ENCODE results near the gene CAMSAP3. TPM values are rescaled to one million over a fixed set of nuclear protein-coding genes. Genes with fewer than 3 reads are reported as not detected.

The CAMSAP3 gene
- total RNA-seq, 3 donors from 2014 or later (not counting 1 experiment from before 2014, with no cell fraction given) = 0.24 to 0.34 TPM; not detected in 1

DNA sequence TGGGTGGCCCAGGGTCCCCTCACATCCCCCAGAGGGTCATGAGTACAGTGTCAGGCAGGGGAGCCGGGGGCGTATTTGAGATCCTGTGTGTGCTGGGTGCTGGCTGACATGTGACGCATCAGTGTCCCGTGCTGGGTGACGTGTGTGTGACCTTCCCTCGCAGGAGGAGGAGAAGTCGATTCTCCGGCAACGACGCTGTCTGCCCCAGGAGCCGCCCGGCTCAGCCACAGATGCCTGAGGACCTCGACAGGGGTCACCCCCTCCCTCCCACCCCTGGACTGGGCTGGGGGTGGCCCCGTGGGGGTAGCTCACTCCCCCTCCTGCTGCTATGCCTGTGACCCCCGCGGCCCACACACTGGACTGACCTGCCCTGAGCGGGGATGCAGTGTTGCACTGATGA is 34.3 kb upstream of the CAMSAP3 start:
- H3K4me3 ChIP-seq (ENCODE audit: low read length) = no peak overlapping the region
- Mint-ChIP-seq H3K9me3 (no peaks in the 10 kb centered on the region), H3K36me3 (no peaks in the 10 kb centered on the region), H3K4me3 (no peak overlapping the region), H3K4me1 (peaks cover 0 to 5% of the 10 kb centered on the region in 2 donors), H3K27ac (no peak overlapping the region), H3K27me3 (ENCODE audit: low read depth in 2 of 2) (no peaks in the 10 kb centered on the region)
- intact Hi-C loops (cut with micrococcal nuclease) = no loop called here
- no peaks in the 10 kb centered on the region for H3K4me1 ChIP-seq (ENCODE audit: control insufficient read depth, insufficient read depth, low read length)
- TF ChIP-seq, protein P1, sequence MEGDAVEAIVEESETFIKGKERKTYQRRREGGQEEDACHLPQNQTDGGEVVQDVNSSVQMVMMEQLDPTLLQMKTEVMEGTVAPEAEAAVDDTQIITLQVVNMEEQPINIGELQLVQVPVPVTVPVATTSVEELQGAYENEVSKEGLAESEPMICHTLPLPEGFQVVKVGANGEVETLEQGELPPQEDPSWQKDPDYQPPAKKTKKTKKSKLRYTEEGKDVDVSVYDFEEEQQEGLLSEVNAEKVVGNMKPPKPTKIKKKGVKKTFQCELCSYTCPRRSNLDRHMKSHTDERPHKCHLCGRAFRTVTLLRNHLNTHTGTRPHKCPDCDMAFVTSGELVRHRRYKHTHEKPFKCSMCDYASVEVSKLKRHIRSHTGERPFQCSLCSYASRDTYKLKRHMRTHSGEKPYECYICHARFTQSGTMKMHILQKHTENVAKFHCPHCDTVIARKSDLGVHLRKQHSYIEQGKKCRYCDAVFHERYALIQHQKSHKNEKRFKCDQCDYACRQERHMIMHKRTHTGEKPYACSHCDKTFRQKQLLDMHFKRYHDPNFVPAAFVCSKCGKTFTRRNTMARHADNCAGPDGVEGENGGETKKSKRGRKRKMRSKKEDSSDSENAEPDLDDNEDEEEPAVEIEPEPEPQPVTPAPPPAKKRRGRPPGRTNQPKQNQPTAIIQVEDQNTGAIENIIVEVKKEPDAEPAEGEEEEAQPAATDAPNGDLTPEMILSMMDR (IDR thresholded peaks at IDR 0.05) = no peak
- WGBS (ENCODE audit: insufficient coverage) = 95% methylated on average over 16 of the region's 17 CpGs
- ATAC-seq (no peak), DNase-seq (no peak)
- H3K27ac ChIP-seq (ENCODE audit: low read length) = no peak overlapping the region
- peaks cover 26% of the 10 kb centered on the region for H3K36me3 ChIP-seq (ENCODE audit: control insufficient read depth, insufficient read depth, low read length)
- H3K27me3 ChIP-seq (ENCODE audit: control insufficient read depth, insufficient read depth, low read length) = no peaks in the 10 kb centered on the region
- no peaks in the 10 kb centered on the region for H3K9me3 ChIP-seq (ENCODE audit: control insufficient read depth, insufficient read depth, low read length)

DNA sequence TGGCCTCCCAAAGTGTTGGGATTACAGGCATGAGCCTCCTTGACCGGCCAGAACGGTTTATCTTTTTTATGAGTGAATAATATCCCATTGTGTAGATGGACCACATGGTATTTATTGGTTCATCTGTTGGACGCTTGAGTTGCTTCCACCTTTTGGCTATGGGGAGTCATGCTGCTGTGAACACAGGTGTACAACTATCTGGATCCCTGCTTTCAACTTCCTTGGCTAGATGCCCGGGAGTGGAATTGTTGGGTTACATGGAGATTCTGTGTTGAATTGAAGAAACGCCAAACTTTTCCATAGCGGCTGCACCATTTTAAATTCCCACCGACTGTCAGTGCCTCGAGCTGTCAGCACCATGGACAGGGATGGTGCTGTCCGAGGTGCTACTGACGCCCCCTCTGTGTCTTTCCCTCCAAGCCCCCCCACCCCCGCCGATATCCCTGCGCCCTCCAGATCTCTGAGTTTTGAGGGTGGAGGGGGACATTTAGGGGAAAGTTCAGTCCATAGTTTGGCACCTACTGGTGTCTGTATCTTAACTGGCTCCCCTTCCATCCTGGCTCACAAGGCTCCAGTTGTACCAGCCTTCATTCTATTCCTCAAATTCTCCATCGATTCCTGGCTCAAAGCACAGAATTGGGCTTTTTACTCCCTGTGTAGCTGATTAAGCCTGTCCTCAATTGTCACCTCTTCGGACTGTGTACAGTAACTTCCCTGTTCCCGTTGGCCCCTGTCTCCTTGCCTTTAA is 32.8 kb upstream of the CAMSAP3 start:
- H3K36me3 ChIP-seq (ENCODE audit: control insufficient read depth, insufficient read depth, low read length) = peaks cover 14% of the 10 kb centered on the region
- no peaks in the 10 kb centered on the region for H3K27me3 ChIP-seq (ENCODE audit: control insufficient read depth, insufficient read depth, low read length)
- H3K4me3 ChIP-seq (ENCODE audit: low read length) = no peak overlapping the region
- intact Hi-C loops (cut with micrococcal nuclease) = no loop called here
- Mint-ChIP-seq H3K27me3 (ENCODE audit: low read depth in 2 of 2) (no peaks in the 10 kb centered on the region), H3K36me3 (no peaks in the 10 kb centered on the region), H3K4me3 (no peak overlapping the region), H3K27ac (no peak overlapping the region), H3K4me1 (peaks cover 0 to 5% of the 10 kb centered on the region in 2 donors), H3K9me3 (no peaks in the 10 kb centered on the region)
- H3K27ac ChIP-seq (ENCODE audit: low read length) = no peak overlapping the region
- TF ChIP-seq, protein P1 (IDR thresholded peaks at IDR 0.05) = no peak
- no peaks in the 10 kb centered on the region for H3K4me1 ChIP-seq (ENCODE audit: control insufficient read depth, insufficient read depth, low read length)
- no peak for ATAC-seq
- 72% methylated on average over 11 of the region's 16 CpGs for WGBS (ENCODE audit: insufficient coverage)
- peak in 1 of 2 donors; percentile 40 for DNase-seq
- H3K9me3 ChIP-seq (ENCODE audit: control insufficient read depth, insufficient read depth, low read length) = no peaks in the 10 kb centered on the region

DNA sequence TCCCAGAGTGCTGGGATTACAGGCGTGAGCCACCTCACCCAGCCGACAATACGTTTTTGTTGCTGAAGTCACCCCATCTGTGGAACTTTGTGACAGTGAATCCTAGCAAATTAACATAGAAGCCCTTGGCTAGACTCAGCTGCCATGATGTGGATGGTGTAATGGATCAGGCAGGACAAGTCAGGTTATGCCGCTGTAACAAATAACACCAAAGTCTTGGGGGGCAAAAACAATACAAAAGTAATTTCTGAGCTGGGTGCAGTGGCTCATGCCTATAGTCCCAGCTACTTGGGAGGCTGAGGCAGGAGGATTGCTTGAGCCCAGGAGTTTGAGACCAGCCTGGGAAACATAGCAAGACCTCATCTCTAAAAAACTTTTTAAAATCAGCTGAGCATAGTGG is 30.8 kb upstream of the CAMSAP3 start:
- intact Hi-C loops (cut with micrococcal nuclease) = no loop called here

More for the DNA sequence above, 30.8 kb upstream of the CAMSAP3 start:
- 92% methylated on average over 4 of the region's 4 CpGs for WGBS (ENCODE audit: insufficient coverage)
- Histone ChIP-seq H3K27me3 (ENCODE audit: control insufficient read depth, insufficient read depth, low read length) (no peaks in the 10 kb centered on the region), H3K36me3 (ENCODE audit: control insufficient read depth, insufficient read depth, low read length) (peaks cover 8% of the 10 kb centered on the region), H3K27ac (ENCODE audit: low read length) (no peak overlapping the region), H3K4me1 (ENCODE audit: control insufficient read depth, insufficient read depth, low read length) (no peaks in the 10 kb centered on the region), H3K4me3 (ENCODE audit: low read length) (no peak overlapping the region), H3K9me3 (ENCODE audit: control insufficient read depth, insufficient read depth, low read length) (no peaks in the 10 kb centered on the region)
- no peaks in the 10 kb centered on the region for H3K36me3 Mint-ChIP-seq
- peaks cover 0 to 5% of the 10 kb centered on the region in 2 donors for H3K4me1 Mint-ChIP-seq
- no peak for ATAC-seq
- H3K27ac Mint-ChIP-seq = no peak overlapping the region
- H3K9me3 Mint-ChIP-seq = no peaks in the 10 kb centered on the region
- no peaks in the 10 kb centered on the region for H3K27me3 Mint-ChIP-seq (ENCODE audit: low read depth in 2 of 2)
- DNase-seq = no peak
- no peak overlapping the region for H3K4me3 Mint-ChIP-seq
- TF ChIP-seq, protein P1 (IDR thresholded peaks at IDR 0.05) = no peak
